HCT116 (cell line): Measurements from ENCODE around the gene THEMIS2. TPM values are rescaled to one million over a fixed set of nuclear protein-coding genes. Genes with fewer than 3 reads are reported as not detected.

Experiments
- ATAC-seq: fragments of 200-7000 bp; cut with Tn5 transposase; 2 replicates; pipeline ENCODE4 v1.9.1; 2020; ENCODE audit warnings: mild to moderate bottlenecking, moderate library complexity
- BruUV-seq: library from RNA; stranded (reverse); fragments of 400-500 nt; replicated peaks from 2 replicates; lab custom pipeline; 2021; lab: Mats Ljungman, UMichigan
- CTCF ChIA-PET: fragments of 300-600 bp; sonication (Branson Sonifier 250); formaldehyde crosslinking; loops from one replicate; lab custom pipeline; 2021; ENCODE audit warnings: antibody characterized with exemption; lab: Charles Lee
- POLR2A ChIA-PET: fragments of 300-600, 350-600 bp; sonication (Branson Sonifier 250); formaldehyde crosslinking; loops from one replicate; lab custom pipeline; 2021; ENCODE audit warnings: antibody characterized with exemption; lab: Charles Lee
- RAD21 ChIA-PET, 2 experiments: fragments of 300-600 bp; sonication (Branson Sonifier 250); formaldehyde crosslinking; loops; one replicate each; lab custom pipeline; 2023; ENCODE audit warnings: low total read pairs in 2 of 2; ENCODE audit not compliant: uncharacterized antibody in 2 of 2, unreplicated experiment in 2 of 2, low non-redundant PET in 1 of 2; lab: Charles Lee
- DNase-seq: peaks from one replicate; pipeline ENCODE4 v3.0.0-alpha.2; 2010; ENCODE audit warnings: low read depth, low spot score
- H2AFZ ChIP-seq: fragments of 200-600 bp; shearing (Covaris generic), sonication (generic); 2 replicates; pipeline ENCODE4 v1.6.1; 2017; ENCODE audit warnings: low read depth, mixed run types, mixed read lengths, antibody characterized with exemption, low read length; ENCODE audit not compliant: poor library complexity, severe bottlenecking
- H3K27ac ChIP-seq: 2 replicates; pipeline ENCODE4 v1.5.1; 2012; ENCODE audit warnings: low read depth, low read length
- H3K27me3 ChIP-seq: fragments of 200-600 bp; sonication (generic); 2 replicates; pipeline ENCODE4 v1.6.1; 2016; ENCODE audit warnings: mixed run types, low read length, mixed read lengths; ENCODE audit not compliant: insufficient read depth
- H3K36me3 ChIP-seq, 2 experiments: fragments of 200-500 bp in 1 of 2; fragments of 200-600 bp in 1 of 2; sonication (Bioruptor generic) in 1 of 2; sonication (generic) in 1 of 2; 2 replicates each; pipeline versions ENCODE4 v1.5.1 to v1.6.1; 2014 to 2016; ENCODE audit warnings: low read length in 2 of 2, inconsistent platforms in 1 of 2, mixed read lengths in 1 of 2, mixed run types in 1 of 2; ENCODE audit not compliant: insufficient read depth in 2 of 2, control insufficient read depth in 1 of 2
- H3K4me1 ChIP-seq, 2 experiments: fragments of 200-600 bp in 1 of 2; sonication (generic) in 1 of 2; 2 replicates each; pipeline versions ENCODE4 v1.5.1 to v1.6.1; 2012 to 2017; ENCODE audit warnings: low read length in 2 of 2, inconsistent platforms in 1 of 2, mild to moderate bottlenecking in 1 of 2, mixed read lengths in 1 of 2, mixed run types in 1 of 2, moderate library complexity in 1 of 2; ENCODE audit not compliant: insufficient read depth in 2 of 2, control insufficient read depth in 1 of 2
- H3K4me2 ChIP-seq: fragments of 200-600 bp; sonication (generic); 2 replicates; pipeline ENCODE4 v1.6.1; 2017; ENCODE audit warnings: mixed run types, low read length, mixed read lengths
- H3K4me3 ChIP-seq, 2 experiments: fragments of 200-600 bp in 1 of 2; sonication (generic) in 1 of 2; replicated peaks in 1 of 2; 2 replicates each; pipeline ENCODE4 v1.5.1; 2011 to 2016; ENCODE audit warnings: low read length in 2 of 2, control low read depth in 1 of 2, low read depth in 1 of 2, mild to moderate bottlenecking in 1 of 2, mixed read lengths in 1 of 2, mixed run types in 1 of 2
- H3K79me2 ChIP-seq: fragments of 200-600 bp; sonication (generic); 2 replicates; pipeline ENCODE4 v1.6.1; 2017; ENCODE audit warnings: mild to moderate bottlenecking, mixed run types, low read length, moderate library complexity, mixed read lengths; ENCODE audit not compliant: insufficient read depth
- H3K9ac ChIP-seq: fragments of 200-600 bp; sonication (generic); 2 replicates; pipeline ENCODE4 v1.6.1; 2016; ENCODE audit warnings: low read length, mixed read lengths
- H3K9me2 ChIP-seq: fragments of 200-600 bp; sonication (generic), shearing (Covaris generic); 2 replicates; pipeline ENCODE4 v1.6.1; 2017; ENCODE audit warnings: mixed run types, mild to moderate bottlenecking, moderate library complexity; ENCODE audit not compliant: insufficient read depth
- H3K9me3 ChIP-seq, 2 experiments: fragments of 200-500 bp in 1 of 2; fragments of 200-600 bp in 1 of 2; sonication (Bioruptor generic) in 1 of 2; sonication (generic) in 1 of 2; 2 replicates each; pipeline ENCODE4 v1.6.1; 2014 to 2017; ENCODE audit warnings: low read length in 2 of 2, mixed read lengths in 2 of 2, inconsistent platforms in 1 of 2, low read depth in 1 of 2, mild to moderate bottlenecking in 1 of 2, mixed run types in 1 of 2, moderate library complexity in 1 of 2; ENCODE audit not compliant: control insufficient read depth in 1 of 2, insufficient read depth in 1 of 2
- H4K20me1 ChIP-seq: fragments of 200-600 bp; sonication (generic), shearing (Covaris generic); 2 replicates; pipeline ENCODE4 v1.6.1; 2017; ENCODE audit warnings: mixed run types, mild to moderate bottlenecking, moderate library complexity; ENCODE audit not compliant: insufficient read depth
- ELF1 ChIP-seq: IDR thresholded peaks from 2 replicates; pipeline ENCODE4 v1.6.1; 2012; ENCODE audit warnings: low read depth, borderline replicate concordance
- EZH2 ChIP-seq: fragments of 200-600 bp; sonication (generic); IDR thresholded peaks from 2 replicates; pipeline ENCODE4 v1.6.1; 2017; ENCODE audit warnings: antibody characterized with exemption, mixed run types
- MAX ChIP-seq: IDR thresholded peaks from 2 replicates; pipeline ENCODE4 v1.6.1; 2012
- POLR2A ChIP-seq: IDR thresholded peaks from 2 replicates; pipeline ENCODE4 v1.7.0; 2011; ENCODE audit warnings: borderline replicate concordance; ENCODE audit not compliant: insufficient read depth, insufficient read length; ENCODE audit errors: extremely low read depth
- POLR2AphosphoS5 ChIP-seq: IDR thresholded peaks from 2 replicates; pipeline ENCODE4 v1.6.1; 2011; ENCODE audit warnings: mild to moderate bottlenecking, low read depth, low read length, moderate library complexity
- SP1 ChIP-seq: IDR thresholded peaks from 2 replicates; pipeline ENCODE4 v1.6.1; 2012; ENCODE audit warnings: low read depth
- YY1 ChIP-seq: IDR thresholded peaks from 2 replicates; pipeline ENCODE4 v1.6.1; 2011; ENCODE audit warnings: low read length, low read depth, moderate library complexity, mild to moderate bottlenecking; ENCODE audit not compliant: insufficient replicate concordance; ENCODE audit errors: extremely low read depth
- intact Hi-C: fragments of 100-400 bp; cut with micrococcal nuclease; formaldehyde crosslinking; loops from 2 replicates; pipeline ENCODE4 v1.10.0; 2022
- total RNA-seq: library from RNA; stranded (reverse); gene quantifications from one replicate; pipeline ENCODE4 v1.2.1, GENCODE V29; 2021; ENCODE audit not compliant: unreplicated experiment
- TF ChIP-seq, protein P1 (sequence below): IDR thresholded peaks from 2 replicates; pipeline ENCODE4 v1.6.1; 2011; ENCODE audit warnings: mild to moderate bottlenecking, low read length, moderate library complexity; ENCODE audit not compliant: insufficient replicate concordance; ENCODE audit errors: extremely low read depth
- TF ChIP-seq, protein P2 (sequence below), 3 experiments: fragments of 200-600 bp in 1 of 3; sonication (generic) in 1 of 3; IDR thresholded peaks in 2 of 3; conservative IDR thresholded peaks in 1 of 3; 2 replicates each; pipeline ENCODE4 v1.5.1; 2012 to 2017; ENCODE audit warnings: low read depth in 2 of 3, low read length in 2 of 3, antibody characterized with exemption in 1 of 3, borderline replicate concordance in 1 of 3, control low read depth in 1 of 3, mild to moderate bottlenecking in 1 of 3, mixed read lengths in 1 of 3, mixed run types in 1 of 3, moderate library complexity in 1 of 3; ENCODE audit not compliant: insufficient read depth in 1 of 3

Gene THEMIS2
- total RNA-seq, 1 experiment from 2014 or later: 8.0 TPM

DNA sequence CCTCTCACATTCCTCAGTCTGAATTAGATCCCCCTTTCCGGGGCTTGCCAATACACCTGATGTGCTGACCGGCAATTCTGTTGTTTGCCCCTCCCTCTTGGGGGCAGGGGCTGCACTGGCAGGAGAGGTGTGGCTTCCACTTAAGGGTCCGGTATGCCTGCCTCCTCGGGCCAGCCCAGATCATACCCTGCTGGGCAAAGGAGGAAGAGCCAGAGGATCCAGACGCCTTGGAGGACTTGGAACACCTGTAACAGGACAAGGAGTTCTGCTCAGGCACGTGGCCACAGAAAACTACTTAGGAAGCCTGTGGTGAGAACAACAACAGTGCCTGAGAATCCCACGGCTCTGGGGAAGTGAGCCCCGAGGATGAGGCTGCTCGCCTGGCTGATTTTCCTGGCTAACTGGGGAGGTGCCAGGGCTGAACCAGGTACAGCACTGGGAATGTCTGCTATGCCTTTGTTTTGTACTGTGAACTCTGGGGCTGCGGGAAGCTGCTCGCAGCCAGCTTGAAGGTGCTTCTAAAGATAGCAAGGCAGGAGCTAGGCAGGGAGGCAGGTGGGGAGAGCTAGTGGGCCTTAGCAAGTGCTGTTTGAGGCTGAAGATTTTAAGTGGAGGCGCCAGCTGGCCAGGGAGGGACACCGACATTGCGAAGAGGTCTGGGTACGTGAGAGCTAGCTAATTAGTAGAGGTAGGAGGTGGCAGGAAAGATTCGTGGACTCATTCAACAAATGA lies 62.6 kb downstream of the THEMIS2 start, which contains the start of gene SMPDL3B:
SMPDL3B (plus strand) TSS at position 183 of the 732 bp plus-strand sequence; CDS start at position 367, 184 bp downstream.
- H3K79me2 ChIP-seq: no peaks in the 10 kb centered on the region
- peak within 1 kb of the TSS; percentile 38 for H3K27ac ChIP-seq
- H3K4me1 ChIP-seq: peaks cover 7 to 19% of the 10 kb centered on the region in 2 experiments; a peak in 3 of 4 replicates
- H4K20me1 ChIP-seq: no peaks in the 10 kb centered on the region
- CTCF ChIA-PET: no interaction called here
- ATAC-seq (peak; percentile 100), DNase-seq (peak; percentile 69)
- TF ChIP-seq, protein P1, sequence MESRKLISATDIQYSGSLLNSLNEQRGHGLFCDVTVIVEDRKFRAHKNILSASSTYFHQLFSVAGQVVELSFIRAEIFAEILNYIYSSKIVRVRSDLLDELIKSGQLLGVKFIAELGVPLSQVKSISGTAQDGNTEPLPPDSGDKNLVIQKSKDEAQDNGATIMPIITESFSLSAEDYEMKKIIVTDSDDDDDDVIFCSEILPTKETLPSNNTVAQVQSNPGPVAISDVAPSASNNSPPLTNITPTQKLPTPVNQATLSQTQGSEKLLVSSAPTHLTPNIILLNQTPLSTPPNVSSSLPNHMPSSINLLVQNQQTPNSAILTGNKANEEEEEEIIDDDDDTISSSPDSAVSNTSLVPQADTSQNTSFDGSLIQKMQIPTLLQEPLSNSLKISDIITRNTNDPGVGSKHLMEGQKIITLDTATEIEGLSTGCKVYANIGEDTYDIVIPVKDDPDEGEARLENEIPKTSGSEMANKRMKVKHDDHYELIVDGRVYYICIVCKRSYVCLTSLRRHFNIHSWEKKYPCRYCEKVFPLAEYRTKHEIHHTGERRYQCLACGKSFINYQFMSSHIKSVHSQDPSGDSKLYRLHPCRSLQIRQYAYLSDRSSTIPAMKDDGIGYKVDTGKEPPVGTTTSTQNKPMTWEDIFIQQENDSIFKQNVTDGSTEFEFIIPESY: no peak
- TF ChIP-seq POLR2A: no peak
- peak; percentile 82 for TF ChIP-seq MAX
- TF ChIP-seq, protein P2, sequence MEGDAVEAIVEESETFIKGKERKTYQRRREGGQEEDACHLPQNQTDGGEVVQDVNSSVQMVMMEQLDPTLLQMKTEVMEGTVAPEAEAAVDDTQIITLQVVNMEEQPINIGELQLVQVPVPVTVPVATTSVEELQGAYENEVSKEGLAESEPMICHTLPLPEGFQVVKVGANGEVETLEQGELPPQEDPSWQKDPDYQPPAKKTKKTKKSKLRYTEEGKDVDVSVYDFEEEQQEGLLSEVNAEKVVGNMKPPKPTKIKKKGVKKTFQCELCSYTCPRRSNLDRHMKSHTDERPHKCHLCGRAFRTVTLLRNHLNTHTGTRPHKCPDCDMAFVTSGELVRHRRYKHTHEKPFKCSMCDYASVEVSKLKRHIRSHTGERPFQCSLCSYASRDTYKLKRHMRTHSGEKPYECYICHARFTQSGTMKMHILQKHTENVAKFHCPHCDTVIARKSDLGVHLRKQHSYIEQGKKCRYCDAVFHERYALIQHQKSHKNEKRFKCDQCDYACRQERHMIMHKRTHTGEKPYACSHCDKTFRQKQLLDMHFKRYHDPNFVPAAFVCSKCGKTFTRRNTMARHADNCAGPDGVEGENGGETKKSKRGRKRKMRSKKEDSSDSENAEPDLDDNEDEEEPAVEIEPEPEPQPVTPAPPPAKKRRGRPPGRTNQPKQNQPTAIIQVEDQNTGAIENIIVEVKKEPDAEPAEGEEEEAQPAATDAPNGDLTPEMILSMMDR (IDR thresholded peaks at IDR 0.05 in 2 of 3, conservative IDR thresholded peaks at IDR 0.05 in 1 of 3; ENCODE audit: borderline replicate concordance in 1 of 3, insufficient read depth in 1 of 3, low read depth in 2 of 3, low read length in 2 of 3): peak in 2 of 3 experiments; percentile 36 to 44; a peak in 4 of 6 replicates
- no peak; the same call in 1 of the 2 replicates for TF ChIP-seq SP1
- TF ChIP-seq ELF1: no peak
- peak; percentile 89 for TF ChIP-seq POLR2AphosphoS5
- TF ChIP-seq EZH2: no peak
- peak; percentile 18 for TF ChIP-seq YY1
- H3K9me3 ChIP-seq: no peaks in the 10 kb centered on the region
- peak within 1 kb of the TSS; percentile 67 for H3K4me2 ChIP-seq
- RAD21 ChIA-PET: no interaction called here
- peak within 1 kb of the TSS; percentile 37 for H3K9ac ChIP-seq
- H3K27me3 ChIP-seq: no peaks in the 10 kb centered on the region
- no peaks in the 10 kb centered on the region for H3K36me3 ChIP-seq
- H3K9me2 ChIP-seq: no peaks in the 10 kb centered on the region
- intact Hi-C loops: no loop called here
- POLR2A ChIA-PET: no interaction called here
- peak within 1 kb of the TSS; percentile 41 to 46 for H3K4me3 ChIP-seq
- H2AFZ ChIP-seq: peak within 1 kb of the TSS; percentile 95
- BruUV-seq: TSS peak; percentile 76
